CD4-positive, CD25-positive, alpha-beta regulatory T cell (primary cell): ENCODE data around the gene L3MBTL2. TPM values are rescaled to one million over a fixed set of nuclear protein-coding genes. Genes with fewer than 3 reads are reported as not detected.
"Not testable (repeated sequence)": the region's sequence is repeated elsewhere in the genome, so short reads cannot be mapped to it uniquely, and the experiment has no call there.

Experiments
- ATAC-seq, 2 donors: fragments of 150-1000 bp; cut with Tn5 transposase; one replicate each; pipeline ENCODE4 v1.10.0; 2021; ENCODE audit warnings: low read depth in 2 of 2, moderate number of reproducible peaks in 2 of 2, moderate library complexity in 1 of 2
- DNase-seq, 3 donors: peaks; one replicate each; pipeline versions ENCODE4 v3.0.0 to v3.0.0-alpha.2; 2012 to 2022; ENCODE audit warnings: mixed read lengths in 1 of 3
- H3K27ac ChIP-seq: one replicate; pipeline ENCODE4 v1.7.0; 2013; ENCODE audit warnings: mild to moderate bottlenecking, low read length; ENCODE audit not compliant: insufficient read depth, poor library complexity, severe bottlenecking
- H3K27me3 ChIP-seq: one replicate; pipeline ENCODE4 v1.7.0; 2013; ENCODE audit warnings: low read length; ENCODE audit not compliant: control insufficient read depth, insufficient read depth
- H3K36me3 ChIP-seq: one replicate; pipeline ENCODE4 v1.7.0; 2013; ENCODE audit warnings: mild to moderate bottlenecking, low read length, moderate library complexity; ENCODE audit not compliant: control insufficient read depth, insufficient read depth
- H3K4me1 ChIP-seq: 2 replicates; pipeline ENCODE4 v1.7.0; 2013; ENCODE audit warnings: mild to moderate bottlenecking, low read length; ENCODE audit not compliant: insufficient read depth, control insufficient read depth, poor library complexity, severe bottlenecking
- H3K4me3 ChIP-seq: one replicate; pipeline ENCODE4 v1.7.0; 2013; ENCODE audit warnings: low read depth, mild to moderate bottlenecking, low read length, moderate library complexity
- H3K9me3 ChIP-seq, 2 experiments: 1 replicate in 1 of 2; 2 replicates in 1 of 2; pipeline ENCODE4 v1.7.0; 2013; ENCODE audit warnings: low read length in 2 of 2, mild to moderate bottlenecking in 1 of 2, moderate library complexity in 1 of 2; ENCODE audit not compliant: control insufficient read depth in 2 of 2
- H3K27ac Mint-ChIP-seq, 3 donors: one replicate each; pipeline ENCODE4 v1.8.0; 2020 to 2022; ENCODE audit warnings: mild to moderate bottlenecking in 3 of 3, mixed read lengths in 3 of 3, moderate library complexity in 2 of 3
- H3K27me3 Mint-ChIP-seq: one replicate; pipeline ENCODE4 v1.8.0; 2022; ENCODE audit warnings: mild to moderate bottlenecking, mixed read lengths
- H3K36me3 Mint-ChIP-seq: one replicate; pipeline ENCODE4 v1.8.0; 2020; ENCODE audit warnings: mixed read lengths
- H3K4me1 Mint-ChIP-seq, 4 donors: one replicate each; pipeline ENCODE4 v1.8.0; 2020 to 2022; ENCODE audit warnings: mixed read lengths in 4 of 4, mild to moderate bottlenecking in 1 of 4
- H3K4me3 Mint-ChIP-seq, 4 donors: one replicate each; pipeline ENCODE4 v1.8.0; 2020 to 2022; ENCODE audit warnings: mild to moderate bottlenecking in 4 of 4, mixed read lengths in 4 of 4, moderate library complexity in 3 of 4
- H3K9me3 Mint-ChIP-seq, 7 donors: one replicate each; pipeline ENCODE4 v1.8.0; 2020 to 2022; ENCODE audit warnings: mixed read lengths in 7 of 7, mild to moderate bottlenecking in 3 of 7, moderate library complexity in 2 of 7
- polyA plus RNA-seq, 4 donors: library from polyadenylated mRNA; unstranded; fragments of 300-500 nt; fragmentation: Illumina TruSeq; gene quantifications; one replicate each; pipeline ENCODE4 v1.2.3, GENCODE V29; 2021
- total RNA-seq: library from RNA; stranded (reverse); gene quantifications from one replicate; pipeline ENCODE4 v1.2.3, GENCODE V29; 2022

Gene L3MBTL2
- total and polyA plus RNA-seq, 5 donors from 2014 or later: 26.9 to 35.0 (median 30.4) TPM

DNA sequence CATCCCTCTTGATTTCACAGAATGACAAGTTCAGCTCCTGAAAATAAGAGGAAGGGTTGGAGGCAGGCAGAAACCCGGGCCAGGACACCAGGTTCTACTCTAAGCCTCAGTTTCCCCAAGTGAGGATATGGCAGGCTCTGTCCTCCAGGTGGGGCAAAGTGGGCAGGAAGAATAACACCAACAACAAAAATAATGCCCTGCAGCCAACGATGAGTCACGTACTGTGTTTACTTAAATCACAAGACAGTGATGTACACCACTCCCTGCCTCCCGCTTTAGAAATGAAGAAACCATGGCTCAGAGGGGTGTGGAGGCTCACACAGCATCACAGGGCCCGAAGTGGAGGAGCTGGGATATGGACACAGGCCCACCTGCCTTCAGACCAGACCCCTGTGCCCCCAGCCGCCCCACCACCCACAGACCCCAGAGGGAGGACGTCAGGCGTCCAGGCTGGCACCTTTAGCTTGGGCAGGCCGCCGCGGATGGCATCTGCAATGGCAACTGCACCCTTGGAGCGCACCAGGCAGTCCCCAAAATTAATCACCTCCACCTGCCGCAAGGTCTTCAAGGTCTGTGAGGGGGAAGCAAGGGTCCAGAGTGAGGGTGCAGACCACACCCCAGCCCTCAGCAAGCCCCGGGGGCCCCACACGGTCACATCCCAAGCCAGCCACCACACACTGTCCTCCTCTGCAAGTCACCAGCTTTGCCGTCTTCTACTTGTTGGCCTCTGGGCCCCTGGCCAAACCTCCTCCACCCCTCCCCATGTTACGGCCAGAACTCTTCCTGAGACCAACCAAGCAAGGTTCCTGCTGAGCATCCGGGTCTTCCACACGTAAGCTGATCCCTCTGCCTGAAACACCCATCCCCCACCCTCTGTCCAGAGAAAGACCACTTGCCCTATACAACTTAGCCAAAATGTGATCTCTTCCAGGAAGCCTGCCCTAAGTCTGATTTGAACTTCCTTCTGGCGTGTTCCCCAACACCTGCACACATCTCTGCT is 51.4 kb downstream of the L3MBTL2 start:
- Histone ChIP-seq H3K4me1 (no peaks in the 10 kb centered on the region), H3K27ac (no peak overlapping the region), H3K27me3 (no peaks in the 10 kb centered on the region), H3K36me3 (peaks cover 79% of the 10 kb centered on the region), H3K9me3 (no peaks in the 10 kb centered on the region), H3K4me3 (no peak overlapping the region)
- no peaks in the 10 kb centered on the region for H3K9me3 Mint-ChIP-seq
- ATAC-seq (no peak), DNase-seq (no peak)
- H3K4me1 Mint-ChIP-seq: no peaks in the 10 kb centered on the region
- peak overlapping the region in 1 of 3 donors; percentile 7 for H3K27ac Mint-ChIP-seq
- H3K4me3 Mint-ChIP-seq: no peak overlapping the region
- H3K36me3 Mint-ChIP-seq: peaks cover 16% of the 10 kb centered on the region
- no peaks in the 10 kb centered on the region for H3K27me3 Mint-ChIP-seq

DNA sequence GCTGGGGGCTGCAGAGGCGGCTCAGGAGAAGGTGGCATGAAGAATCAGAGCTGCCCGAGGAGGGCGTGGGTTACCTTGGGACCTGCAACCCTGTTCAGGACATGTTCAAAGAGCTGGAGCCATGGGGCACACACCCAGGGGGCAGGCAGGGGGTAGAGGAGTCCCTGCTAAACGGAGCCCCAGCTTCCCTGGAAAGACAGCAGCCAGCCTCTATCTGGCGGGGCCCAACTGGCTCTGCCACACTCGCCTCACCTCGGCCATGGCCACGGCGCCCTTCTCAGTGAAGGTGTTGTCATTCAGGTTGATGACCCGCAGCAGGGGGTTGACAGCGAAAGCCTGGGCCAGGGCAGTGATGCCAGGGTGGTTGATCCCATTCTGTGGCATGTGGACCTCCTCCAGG is 52.6 kb downstream of the L3MBTL2 start:
- H3K27ac ChIP-seq: no peak overlapping the region
- H3K4me3 ChIP-seq: no peak overlapping the region
- Mint-ChIP-seq H3K36me3 (peaks cover 14% of the 10 kb centered on the region), H3K4me1 (no peaks in the 10 kb centered on the region), H3K27ac (no peak overlapping the region), H3K4me3 (no peak overlapping the region), H3K27me3 (no peaks in the 10 kb centered on the region), H3K9me3 (no peaks in the 10 kb centered on the region)
- no peak for ATAC-seq
- H3K27me3 ChIP-seq: no peaks in the 10 kb centered on the region
- H3K36me3 ChIP-seq: peaks cover 82% of the 10 kb centered on the region
- no peaks in the 10 kb centered on the region for H3K9me3 ChIP-seq
- H3K4me1 ChIP-seq: no peaks in the 10 kb centered on the region
- no peak for DNase-seq

DNA sequence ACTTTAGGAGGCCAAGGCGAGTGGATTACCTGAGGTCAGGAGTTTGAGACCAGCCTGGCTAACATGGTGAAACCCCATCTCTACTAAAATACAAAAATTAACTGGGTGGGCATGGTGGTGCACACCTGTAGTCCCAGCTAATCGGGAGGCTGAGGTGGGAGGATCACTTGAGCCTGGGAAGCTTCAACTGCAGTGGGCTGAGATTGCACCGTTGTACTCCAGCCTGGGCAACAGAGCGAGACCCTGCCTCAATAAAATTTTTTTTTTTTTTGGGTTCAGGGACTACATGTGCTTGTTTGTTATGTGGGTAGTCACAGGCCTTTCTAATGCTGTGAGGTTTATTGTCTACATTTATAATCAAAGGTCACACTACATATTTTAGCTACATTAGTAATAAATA is 54.6 kb downstream of the L3MBTL2 start:
- H3K27me3 Mint-ChIP-seq, H3K27ac Mint-ChIP-seq, H3K4me3 Mint-ChIP-seq, ATAC-seq, H3K9me3 ChIP-seq, H3K4me1 ChIP-seq, DNase-seq, H3K27me3 ChIP-seq, H3K4me1 Mint-ChIP-seq, H3K4me3 ChIP-seq, H3K27ac ChIP-seq, H3K9me3 Mint-ChIP-seq: not testable (repeated sequence)
- H3K36me3 ChIP-seq: peaks cover 85% of the 10 kb centered on the region
- H3K36me3 Mint-ChIP-seq: peaks cover 15% of the 10 kb centered on the region

DNA sequence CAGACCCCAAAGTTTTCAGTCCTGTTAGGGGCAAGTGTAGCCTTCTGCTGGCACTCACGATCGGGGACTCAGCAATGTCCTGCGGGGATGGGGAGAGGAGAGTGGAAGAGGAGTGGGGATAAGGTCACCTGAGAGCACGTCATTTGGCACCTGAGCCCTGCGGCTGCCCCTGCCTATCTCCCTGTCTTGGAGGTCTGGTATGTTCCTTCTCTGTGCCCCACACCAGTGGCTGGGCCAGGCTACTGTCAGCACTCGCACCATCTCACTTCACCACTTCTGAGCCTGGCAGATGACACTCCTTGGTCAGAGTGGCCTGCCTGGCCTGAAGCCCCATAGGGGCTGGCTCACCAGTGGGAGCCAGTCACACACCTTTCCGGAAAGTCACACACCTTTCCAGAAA is 55.8 kb downstream of the L3MBTL2 start:
- no peaks in the 10 kb centered on the region for H3K9me3 ChIP-seq
- no peak for ATAC-seq
- no peak overlapping the region for H3K4me3 ChIP-seq
- H3K4me1 Mint-ChIP-seq: peaks cover 0 to 4% (median 2%) of the 10 kb centered on the region in 4 donors
- peaks cover 21% of the 10 kb centered on the region for H3K36me3 Mint-ChIP-seq
- no peaks in the 10 kb centered on the region for H3K4me1 ChIP-seq
- no peak for DNase-seq
- no peaks in the 10 kb centered on the region for H3K27me3 Mint-ChIP-seq
- no peaks in the 10 kb centered on the region for H3K27me3 ChIP-seq
- peaks cover 0 to 2% (median 0%) of the 10 kb centered on the region in 7 donors for H3K9me3 Mint-ChIP-seq
- H3K27ac Mint-ChIP-seq: no peak overlapping the region
- no peak overlapping the region for H3K4me3 Mint-ChIP-seq
- H3K27ac ChIP-seq: no peak overlapping the region
- peaks cover 84% of the 10 kb centered on the region for H3K36me3 ChIP-seq

DNA sequence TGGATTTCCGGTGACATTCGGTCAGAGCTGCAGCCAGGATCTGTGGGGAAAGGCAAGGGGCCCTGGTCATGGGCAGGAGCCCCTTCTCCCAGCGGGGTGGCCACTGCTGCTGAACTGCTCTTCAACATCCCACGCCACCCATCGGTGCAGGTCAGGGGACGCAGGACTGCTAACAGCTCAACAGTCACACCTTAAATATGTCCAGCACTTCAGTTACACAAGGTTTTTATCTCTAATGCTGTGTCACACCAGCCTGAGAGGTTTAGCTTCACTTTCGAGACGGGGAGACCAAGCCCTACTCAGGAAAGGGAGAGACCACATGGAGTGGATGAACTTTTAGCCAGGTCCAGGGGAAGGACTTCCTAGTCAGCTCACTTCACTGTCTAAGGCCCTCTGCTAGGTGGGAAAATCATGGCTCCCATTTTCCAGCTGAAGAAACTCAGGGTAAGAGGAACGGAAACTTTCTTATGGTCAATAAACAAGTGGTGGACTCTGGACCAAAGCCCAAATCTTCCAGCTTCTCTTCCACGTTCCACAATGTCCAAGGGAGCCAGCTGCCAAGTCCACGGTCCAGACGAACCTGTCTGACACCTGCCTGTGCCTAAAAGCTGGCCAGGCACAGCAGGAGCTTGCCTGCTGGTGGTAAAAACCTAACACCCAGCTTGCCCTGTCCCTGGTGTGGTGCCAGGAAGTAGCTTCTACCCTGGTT is 56.6 kb downstream of the L3MBTL2 start:
- peak overlapping the region in 2 of 3 donors; percentile 56 to 65 for H3K27ac Mint-ChIP-seq
- no peaks in the 10 kb centered on the region for H3K9me3 ChIP-seq
- peaks cover 24% of the 10 kb centered on the region for H3K36me3 Mint-ChIP-seq
- peaks cover 83% of the 10 kb centered on the region for H3K36me3 ChIP-seq
- no peaks in the 10 kb centered on the region for H3K27me3 Mint-ChIP-seq
- no peak overlapping the region for H3K27ac ChIP-seq
- H3K4me1 Mint-ChIP-seq: peaks cover 0 to 6% (median 3%) of the 10 kb centered on the region in 4 donors
- H3K27me3 ChIP-seq: no peaks in the 10 kb centered on the region
- no peak overlapping the region for H3K4me3 ChIP-seq
- no peaks in the 10 kb centered on the region for H3K4me1 ChIP-seq
- DNase-seq: no peak
- no peak for ATAC-seq
- H3K4me3 Mint-ChIP-seq: no peak overlapping the region
- peaks cover 0 to 2% (median 0%) of the 10 kb centered on the region in 7 donors for H3K9me3 Mint-ChIP-seq

DNA sequence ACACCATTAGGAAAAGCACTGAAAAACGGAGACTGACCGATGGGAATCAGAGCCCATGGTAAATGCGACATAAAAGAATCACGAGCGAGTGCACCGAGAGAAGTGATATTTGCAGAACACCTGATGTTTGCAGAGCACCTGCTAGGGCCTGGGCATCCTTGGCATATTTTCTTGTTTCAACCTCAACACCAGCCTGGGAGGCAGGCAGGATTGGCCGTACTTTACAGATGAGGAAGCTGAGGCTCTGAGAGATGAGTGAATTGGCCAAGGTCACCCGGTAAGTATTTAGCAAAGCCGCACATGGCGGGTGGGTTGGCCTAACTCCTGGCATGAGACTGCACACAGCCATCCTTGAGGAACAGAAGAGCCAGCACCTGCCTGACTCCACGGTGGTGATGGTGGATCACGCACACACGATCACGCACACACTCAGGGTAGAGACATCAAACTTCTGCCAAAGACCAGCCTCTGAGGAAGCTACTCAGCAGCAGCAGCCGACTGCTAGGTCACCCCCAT is 57.2 kb downstream of the L3MBTL2 start:
- Histone ChIP-seq H3K4me1 (no peaks in the 10 kb centered on the region), H3K27ac (no peak overlapping the region), H3K4me3 (no peak overlapping the region), H3K9me3 (no peaks in the 10 kb centered on the region), H3K27me3 (no peaks in the 10 kb centered on the region), H3K36me3 (peaks cover 80% of the 10 kb centered on the region)
- H3K9me3 Mint-ChIP-seq: peaks cover 0 to 2% (median 0%) of the 10 kb centered on the region in 7 donors
- peaks cover 0 to 6% (median 3%) of the 10 kb centered on the region in 4 donors for H3K4me1 Mint-ChIP-seq
- H3K27me3 Mint-ChIP-seq: no peaks in the 10 kb centered on the region
- H3K36me3 Mint-ChIP-seq: peaks cover 23% of the 10 kb centered on the region
- no peak overlapping the region for H3K4me3 Mint-ChIP-seq
- ATAC-seq (no peak), DNase-seq (no peak)
- H3K27ac Mint-ChIP-seq: peak overlapping the region in 2 of 3 donors; percentile 58 to 65

DNA sequence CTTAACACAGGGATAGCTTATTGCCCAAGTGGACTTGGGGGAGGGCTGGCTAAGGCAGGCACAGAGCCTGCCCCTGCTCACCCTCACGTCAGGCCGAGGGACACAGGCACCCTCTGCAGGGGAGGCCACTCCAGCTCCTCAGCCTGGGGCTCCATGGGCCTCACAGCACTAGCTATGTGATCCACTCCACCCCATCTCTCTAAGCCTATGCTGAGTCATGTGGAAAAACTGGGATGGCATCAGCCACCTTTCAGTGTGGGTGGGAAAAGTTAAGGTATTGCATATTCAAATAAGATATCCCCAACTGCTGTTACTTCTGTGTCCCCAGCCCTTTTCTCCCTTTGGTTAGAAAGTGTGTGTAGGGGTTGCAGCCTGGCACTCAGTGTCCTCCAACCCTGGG is 58.6 kb downstream of the L3MBTL2 start:
- no peak overlapping the region for H3K4me3 ChIP-seq
- no peaks in the 10 kb centered on the region for H3K27me3 Mint-ChIP-seq
- H3K9me3 Mint-ChIP-seq: peaks cover 0 to 2% (median 0%) of the 10 kb centered on the region in 7 donors
- peaks cover 85% of the 10 kb centered on the region for H3K36me3 ChIP-seq
- H3K36me3 Mint-ChIP-seq: peaks cover 22% of the 10 kb centered on the region
- H3K27me3 ChIP-seq: no peaks in the 10 kb centered on the region
- no peaks in the 10 kb centered on the region for H3K4me1 ChIP-seq
- H3K27ac Mint-ChIP-seq: no peak overlapping the region
- no peak overlapping the region for H3K27ac ChIP-seq
- no peaks in the 10 kb centered on the region for H3K9me3 ChIP-seq
- DNase-seq (no peak), ATAC-seq (no peak)
- peaks cover 0 to 9% (median 3%) of the 10 kb centered on the region in 4 donors for H3K4me1 Mint-ChIP-seq
- no peak overlapping the region for H3K4me3 Mint-ChIP-seq
